Neural progenitor cell (in vitro differentiated cells): ENCODE measurements around the gene TRIM46. TPM values are rescaled to one million over a fixed set of nuclear protein-coding genes. Genes with fewer than 3 reads are reported as not detected.

ENCODE experiments used
- DNase-seq: peaks from one replicate; pipeline ENCODE4 v3.0.0-alpha.2; 2016; ENCODE audit warnings: low spot score
- H2AFZ ChIP-seq: fragments of 200-600 bp; sonication (generic); replicated peaks from 2 replicates; pipeline ENCODE4 v1.6.1; 2016; ENCODE audit warnings: antibody characterized with exemption
- H3F3A ChIP-seq: fragments of 200-600 bp; sonication (generic); 2 replicates; pipeline ENCODE4 v1.6.1; 2016; ENCODE audit warnings: antibody characterized with exemption, low read depth
- H3K27ac ChIP-seq: fragments of 200-600 bp; sonication (generic); 2 replicates; pipeline ENCODE4 v1.5.1; 2016; ENCODE audit warnings: mild to moderate bottlenecking
- H3K27me3 ChIP-seq: fragments of 200-600 bp; sonication (generic); 2 replicates; pipeline ENCODE4 v1.6.1; 2016; ENCODE audit warnings: mild to moderate bottlenecking, moderate library complexity
- H3K36me3 ChIP-seq: fragments of 200-600 bp; sonication (generic); 2 replicates; pipeline ENCODE4 v1.5.1; 2016
- H3K4me1 ChIP-seq: fragments of 200-600 bp; sonication (generic); 2 replicates; pipeline ENCODE4 v1.6.1; 2016; ENCODE audit warnings: mixed run types
- H3K4me2 ChIP-seq: fragments of 200-600 bp; sonication (generic); 2 replicates; pipeline ENCODE4 v1.6.1; 2016
- H3K4me3 ChIP-seq: fragments of 200-600 bp; sonication (generic); 2 replicates; pipeline ENCODE4 v1.5.1; 2016
- H3K79me2 ChIP-seq: fragments of 200-600 bp; sonication (generic); 2 replicates; pipeline ENCODE4 v1.6.1; 2016; ENCODE audit warnings: low read depth
- H3K9ac ChIP-seq: fragments of 200-600 bp; sonication (generic); 2 replicates; pipeline ENCODE4 v1.6.1; 2016
- H3K9me3 ChIP-seq: fragments of 200-600 bp; sonication (generic); 2 replicates; pipeline ENCODE4 v1.5.1; 2016; ENCODE audit warnings: low read depth
- H4K20me1 ChIP-seq: fragments of 200-600 bp; sonication (generic); 2 replicates; pipeline ENCODE4 v1.6.1; 2016; ENCODE audit warnings: low read depth
- H3K27ac Mint-ChIP-seq: 3 replicates; pipeline ENCODE4 v1.8.0; 2021; ENCODE audit warnings: mixed read lengths
- H3K27me3 Mint-ChIP-seq: 2 replicates; pipeline ENCODE4 v1.8.0; 2022; ENCODE audit warnings: low read depth, mild to moderate bottlenecking, inconsistent platforms, moderate library complexity, mixed read lengths; ENCODE audit not compliant: insufficient read depth
- H3K36me3 Mint-ChIP-seq: 3 replicates; pipeline ENCODE4 v1.8.0; 2021; ENCODE audit warnings: mixed read lengths
- H3K4me1 Mint-ChIP-seq: 3 replicates; pipeline ENCODE4 v1.8.0; 2021; ENCODE audit warnings: mixed read lengths
- H3K4me3 Mint-ChIP-seq: 3 replicates; pipeline ENCODE4 v1.8.0; 2021; ENCODE audit warnings: mild to moderate bottlenecking, moderate library complexity, mixed read lengths
- H3K9me3 Mint-ChIP-seq: 3 replicates; pipeline ENCODE4 v1.8.0; 2020; ENCODE audit warnings: mixed read lengths
- EZH2 ChIP-seq: fragments of 200-600 bp; sonication (generic); IDR thresholded peaks from 2 replicates; pipeline ENCODE4 v1.6.1; 2017; ENCODE audit warnings: antibody characterized with exemption, mild to moderate bottlenecking, moderate library complexity
- EZH2phosphoT487 ChIP-seq: fragments of 200-600 bp; sonication (generic); IDR thresholded peaks from 2 replicates; pipeline ENCODE4 v1.6.1; 2017; ENCODE audit warnings: antibody characterized with exemption
- total RNA-seq: library from RNA; depleted of rRNA; stranded (reverse); fragments of >200 nt; gene quantifications from 2 replicates; pipeline ENCODE4 v1.2.3, GENCODE V29; 2015; ENCODE audit warnings: low replicate concordance
- TF ChIP-seq, protein P1 (sequence below): fragments of 200-600 bp; sonication (generic); IDR thresholded peaks from 2 replicates; pipeline ENCODE4 v1.5.1; 2017; ENCODE audit warnings: antibody characterized with exemption, mild to moderate bottlenecking

Gene TRIM46
- total RNA-seq, 1 donor from 2014 or later: 3.9 TPM

DNA sequence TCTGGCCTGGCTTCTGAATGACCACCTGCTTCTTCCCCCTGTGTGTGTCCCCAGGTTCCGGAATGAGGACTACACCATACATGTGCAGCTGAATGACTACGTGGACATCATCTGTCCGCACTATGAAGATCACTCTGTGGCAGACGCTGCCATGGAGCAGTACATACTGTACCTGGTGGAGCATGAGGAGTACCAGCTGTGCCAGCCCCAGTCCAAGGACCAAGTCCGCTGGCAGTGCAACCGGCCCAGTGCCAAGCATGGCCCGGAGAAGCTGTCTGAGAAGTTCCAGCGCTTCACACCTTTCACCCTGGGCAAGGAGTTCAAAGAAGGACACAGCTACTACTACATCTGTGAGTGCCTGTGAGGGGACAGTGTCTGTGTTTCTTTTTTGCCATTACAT is 42.4 kb upstream of the TRIM46 start:
- H3K27ac ChIP-seq: no peak overlapping the region
- no peak overlapping the region for H2AFZ ChIP-seq
- H3F3A ChIP-seq: peaks cover 42% of the 10 kb centered on the region
- no peak overlapping the region for H3K9ac ChIP-seq
- Mint-ChIP-seq H3K4me1 (peaks cover 57% of the 10 kb centered on the region), H3K27ac (no peak overlapping the region), H3K27me3 (peaks cover 39% of the 10 kb centered on the region), H3K36me3 (peaks cover 2% of the 10 kb centered on the region), H3K4me3 (peak overlapping the region; percentile 31), H3K9me3 (no peaks in the 10 kb centered on the region)
- H3K4me2 ChIP-seq: no peak overlapping the region
- H3K27me3 ChIP-seq: peaks cover 46% of the 10 kb centered on the region
- H4K20me1 ChIP-seq: peaks cover 6% of the 10 kb centered on the region
- peaks cover 45% of the 10 kb centered on the region for H3K4me1 ChIP-seq
- H3K36me3 ChIP-seq: no peaks in the 10 kb centered on the region
- TF ChIP-seq EZH2phosphoT487: no peak
- no peak for TF ChIP-seq EZH2
- TF ChIP-seq, protein P1, sequence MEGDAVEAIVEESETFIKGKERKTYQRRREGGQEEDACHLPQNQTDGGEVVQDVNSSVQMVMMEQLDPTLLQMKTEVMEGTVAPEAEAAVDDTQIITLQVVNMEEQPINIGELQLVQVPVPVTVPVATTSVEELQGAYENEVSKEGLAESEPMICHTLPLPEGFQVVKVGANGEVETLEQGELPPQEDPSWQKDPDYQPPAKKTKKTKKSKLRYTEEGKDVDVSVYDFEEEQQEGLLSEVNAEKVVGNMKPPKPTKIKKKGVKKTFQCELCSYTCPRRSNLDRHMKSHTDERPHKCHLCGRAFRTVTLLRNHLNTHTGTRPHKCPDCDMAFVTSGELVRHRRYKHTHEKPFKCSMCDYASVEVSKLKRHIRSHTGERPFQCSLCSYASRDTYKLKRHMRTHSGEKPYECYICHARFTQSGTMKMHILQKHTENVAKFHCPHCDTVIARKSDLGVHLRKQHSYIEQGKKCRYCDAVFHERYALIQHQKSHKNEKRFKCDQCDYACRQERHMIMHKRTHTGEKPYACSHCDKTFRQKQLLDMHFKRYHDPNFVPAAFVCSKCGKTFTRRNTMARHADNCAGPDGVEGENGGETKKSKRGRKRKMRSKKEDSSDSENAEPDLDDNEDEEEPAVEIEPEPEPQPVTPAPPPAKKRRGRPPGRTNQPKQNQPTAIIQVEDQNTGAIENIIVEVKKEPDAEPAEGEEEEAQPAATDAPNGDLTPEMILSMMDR: no peak
- no peak for DNase-seq
- no peaks in the 10 kb centered on the region for H3K9me3 ChIP-seq
- H3K79me2 ChIP-seq: no peaks in the 10 kb centered on the region
- no peak overlapping the region for H3K4me3 ChIP-seq

DNA sequence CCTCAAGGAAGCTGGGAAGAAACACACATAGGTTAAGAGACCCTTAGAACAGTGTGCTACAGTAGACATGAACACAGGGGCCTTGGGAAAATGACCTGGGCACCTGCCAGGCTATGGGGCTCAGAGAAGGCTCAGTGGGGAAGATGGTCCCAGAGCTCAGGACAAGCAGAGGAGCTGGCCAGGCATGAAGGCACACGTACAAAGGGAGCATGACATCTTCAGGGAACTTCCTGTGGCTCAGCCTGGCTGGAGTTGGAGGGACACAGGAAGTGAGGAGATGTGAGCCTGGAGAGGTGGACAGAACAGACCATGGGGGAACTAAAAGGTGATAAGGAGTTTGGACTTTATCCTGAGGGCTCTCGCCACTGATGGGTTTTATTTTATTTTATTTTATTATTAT is 41.8 kb upstream of the TRIM46 start:
- peaks cover 58% of the 10 kb centered on the region for H3K4me1 Mint-ChIP-seq
- Histone ChIP-seq H3K4me3 (no peak overlapping the region), H3K4me2 (no peak overlapping the region), H3K79me2 (peaks cover 3% of the 10 kb centered on the region), H3K36me3 (no peaks in the 10 kb centered on the region), H4K20me1 (peaks cover 6% of the 10 kb centered on the region), H2AFZ (no peak overlapping the region), H3K9ac (no peak overlapping the region), H3F3A (peaks cover 42% of the 10 kb centered on the region), H3K9me3 (no peaks in the 10 kb centered on the region), H3K27me3 (peaks cover 40% of the 10 kb centered on the region), H3K4me1 (peaks cover 41% of the 10 kb centered on the region), H3K27ac (no peak overlapping the region)
- peaks cover 2% of the 10 kb centered on the region for H3K36me3 Mint-ChIP-seq
- peaks cover 36% of the 10 kb centered on the region for H3K27me3 Mint-ChIP-seq
- no peak for DNase-seq
- peak overlapping the region; percentile 44 for H3K4me3 Mint-ChIP-seq
- no peaks in the 10 kb centered on the region for H3K9me3 Mint-ChIP-seq
- TF ChIP-seq EZH2 (no peak), EZH2phosphoT487 (no peak)
- TF ChIP-seq, protein P1: no peak
- H3K27ac Mint-ChIP-seq: peak overlapping the region; percentile 42

DNA sequence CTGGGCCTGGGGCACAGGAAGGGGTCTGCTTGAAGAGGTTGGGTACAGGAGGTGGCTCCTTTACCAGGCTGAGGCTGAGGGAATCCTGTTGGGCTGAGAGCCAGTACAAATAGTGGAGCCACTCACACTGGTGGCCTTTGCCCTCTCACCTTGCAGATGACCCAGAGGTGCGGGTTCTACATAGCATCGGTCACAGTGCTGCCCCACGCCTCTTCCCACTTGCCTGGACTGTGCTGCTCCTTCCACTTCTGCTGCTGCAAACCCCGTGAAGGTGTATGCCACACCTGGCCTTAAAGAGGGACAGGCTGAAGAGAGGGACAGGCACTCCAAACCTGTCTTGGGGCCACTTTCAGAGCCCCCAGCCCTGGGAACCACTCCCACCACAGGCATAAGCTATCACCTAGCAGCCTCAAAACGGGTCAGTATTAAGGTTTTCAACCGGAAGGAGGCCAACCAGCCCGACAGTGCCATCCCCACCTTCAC is 39.8 kb upstream of the TRIM46 start:
- peaks cover 38% of the 10 kb centered on the region for H3F3A ChIP-seq
- peaks cover 22% of the 10 kb centered on the region for H3K79me2 ChIP-seq
- no peak overlapping the region for H3K9ac ChIP-seq
- Mint-ChIP-seq H3K36me3 (peaks cover 11% of the 10 kb centered on the region), H3K4me3 (peak overlapping the region; percentile 63), H3K4me1 (peaks cover 55% of the 10 kb centered on the region), H3K9me3 (no peaks in the 10 kb centered on the region), H3K27me3 (peaks cover 18% of the 10 kb centered on the region), H3K27ac (no peak overlapping the region)
- no peak overlapping the region for H3K27ac ChIP-seq
- H3K4me1 ChIP-seq: peaks cover 21% of the 10 kb centered on the region
- no peaks in the 10 kb centered on the region for H4K20me1 ChIP-seq
- no peak overlapping the region for H3K4me2 ChIP-seq
- no peak for DNase-seq
- TF ChIP-seq EZH2 (no peak), EZH2phosphoT487 (no peak)
- TF ChIP-seq, protein P1: no peak
- H3K9me3 ChIP-seq: no peaks in the 10 kb centered on the region
- no peak overlapping the region for H2AFZ ChIP-seq
- no peaks in the 10 kb centered on the region for H3K36me3 ChIP-seq
- H3K27me3 ChIP-seq: peaks cover 20% of the 10 kb centered on the region
- H3K4me3 ChIP-seq: no peak overlapping the region
